Nucleus accumbens (tissue), 56 donors: Measurements from ENCODE around the gene GAPDHS.
A peak's percentile ranks its signal among the peaks of the same experiment; 100 is the strongest.

Source experiments
- DNase-seq, 56 donors: peaks; one replicate each; lab custom pipeline; 2025; lab: John Stamatoyannopoulos, UW

Gene GAPDHS

GRCh38 chr19:35533201-35533821 is at the start of gene GAPDHS:
Gene GAPDHS, plus strand, starts transcription at chr19:35533456. Its CDS starts 72 bp downstream, at chr19:35533528.
- DNase-seq = no peak

GRCh38 chr19:35484252-35485036 is 48.8 kb upstream of the GAPDHS start:
- no peak for DNase-seq

- DNase-seq = no peak
Measured at GRCh38 chr19:35486268-35486708, 47.0 kb upstream of the GAPDHS start.

- no peak for DNase-seq
Measured at GRCh38 chr19:35487656-35488182, 45.5 kb upstream of the GAPDHS start.

GRCh38 chr19:35488677-35489076 is 44.6 kb upstream of the GAPDHS start:
- no peak for DNase-seq

GRCh38 chr19:35490364-35490763 is 42.9 kb upstream of the GAPDHS start, which contains the start of gene KRTDAP:
Gene KRTDAP, minus strand, starts transcription at chr19:35490464. Its CDS starts 22 bp downstream, at chr19:35490442.
- DNase-seq = no peak

GRCh38 chr19:35491836-35492360 is 41.4 kb upstream of the GAPDHS start:
- no peak for DNase-seq

- DNase-seq = no peak
Measured at GRCh38 chr19:35493971-35494370, 39.3 kb upstream of the GAPDHS start.

GRCh38 chr19:35495107-35496064 is 37.9 kb upstream of the GAPDHS start:
- DNase-seq = peak in 49 of 56 donors; percentile 3 to 76 (median 42)

- DNase-seq = no peak
Measured at GRCh38 chr19:35497406-35497805, 35.9 kb upstream of the GAPDHS start.

GRCh38 chr19:35498220-35498619 is 35.0 kb upstream of the GAPDHS start:
- no peak for DNase-seq

GRCh38 chr19:35498984-35499527 is 34.2 kb upstream of the GAPDHS start:
- no peak for DNase-seq

- DNase-seq = no peak
Measured at GRCh38 chr19:35500611-35501010, 32.6 kb upstream of the GAPDHS start.

GRCh38 chr19:35501684-35502083 is 31.6 kb upstream of the GAPDHS start:
- DNase-seq = peak in 24 of 56 donors; percentile 3 to 65 (median 26)

GRCh38 chr19:35502751-35503150 is 30.5 kb upstream of the GAPDHS start:
- DNase-seq = no peak

- DNase-seq = no peak
Measured at GRCh38 chr19:35506011-35506410, 27.2 kb upstream of the GAPDHS start.

GRCh38 chr19:35507561-35507960 is 25.7 kb upstream of the GAPDHS start:
- DNase-seq = no peak

- no peak for DNase-seq
Measured at GRCh38 chr19:35508129-35508528, 25.1 kb upstream of the GAPDHS start.

GRCh38 chr19:35509018-35509652 is 24.1 kb upstream of the GAPDHS start:
- peak in 16 of 56 donors; percentile 5 to 55 (median 16) for DNase-seq
